Activated naive CD4-positive, alpha-beta T cell treated with anti-CD3 and anti-CD28 coated beads, Interleukin-2, amount 50 U/mL, for 24 hours (primary cell): ENCODE results near the gene PPP1R12B.
"Not testable (repeated sequence)": the region's sequence is repeated elsewhere in the genome, so short reads cannot be mapped to it uniquely, and the experiment has no call there.

ENCODE experiments used
- H3K27ac Mint-ChIP-seq: one replicate; pipeline ENCODE4 v1.8.0; 2021; ENCODE audit warnings: mild to moderate bottlenecking, mixed read lengths
- H3K27me3 Mint-ChIP-seq: one replicate; pipeline ENCODE4 v1.8.0; 2021; ENCODE audit warnings: mixed read lengths
- H3K36me3 Mint-ChIP-seq: one replicate; pipeline ENCODE4 v1.8.0; 2021; ENCODE audit warnings: mixed read lengths
- H3K4me1 Mint-ChIP-seq: one replicate; pipeline ENCODE4 v1.8.0; 2021; ENCODE audit warnings: mixed read lengths
- H3K4me3 Mint-ChIP-seq: one replicate; pipeline ENCODE4 v1.8.0; 2021; ENCODE audit warnings: mild to moderate bottlenecking, mixed read lengths
- H3K9me3 Mint-ChIP-seq: one replicate; pipeline ENCODE4 v1.8.0; 2021; ENCODE audit warnings: mixed read lengths

Gene PPP1R12B

GRCh38 chr1:202630541-202630940, 282.0 kb downstream of the PPP1R12B start:
- H3K27ac Mint-ChIP-seq: no peak overlapping the region
- H3K27me3 Mint-ChIP-seq: peaks cover 1% of the 10 kb centered on the region
- H3K4me3 Mint-ChIP-seq: no peak overlapping the region
- no peaks in the 10 kb centered on the region for H3K9me3 Mint-ChIP-seq
- H3K36me3 Mint-ChIP-seq: no peaks in the 10 kb centered on the region
- peaks cover 48% of the 10 kb centered on the region for H3K4me1 Mint-ChIP-seq

- Mint-ChIP-seq H3K27ac (no peak overlapping the region), H3K36me3 (no peaks in the 10 kb centered on the region), H3K9me3 (no peaks in the 10 kb centered on the region), H3K4me3 (no peak overlapping the region), H3K27me3 (peaks cover 1% of the 10 kb centered on the region), H3K4me1 (peaks cover 48% of the 10 kb centered on the region)
Observed at GRCh38 chr1:202631076-202631923, 282.8 kb downstream of the PPP1R12B start.

- no peak overlapping the region for H3K27ac Mint-ChIP-seq
- H3K36me3 Mint-ChIP-seq: no peaks in the 10 kb centered on the region
- peaks cover 2% of the 10 kb centered on the region for H3K27me3 Mint-ChIP-seq
- no peak overlapping the region for H3K4me3 Mint-ChIP-seq
- H3K9me3 Mint-ChIP-seq: no peaks in the 10 kb centered on the region
- peaks cover 43% of the 10 kb centered on the region for H3K4me1 Mint-ChIP-seq
Observed at GRCh38 chr1:202632241-202632640, 283.7 kb downstream of the PPP1R12B start.

- not testable (repeated sequence) for H3K4me3 Mint-ChIP-seq, H3K9me3 Mint-ChIP-seq, H3K36me3 Mint-ChIP-seq, H3K4me1 Mint-ChIP-seq, H3K27ac Mint-ChIP-seq
- peaks cover 27% of the 10 kb centered on the region for H3K27me3 Mint-ChIP-seq
Observed at GRCh38 chr1:202636171-202636570, 287.7 kb downstream of the PPP1R12B start.

- not testable (repeated sequence) for H3K36me3 Mint-ChIP-seq, H3K4me1 Mint-ChIP-seq, H3K4me3 Mint-ChIP-seq, H3K27ac Mint-ChIP-seq, H3K9me3 Mint-ChIP-seq
- H3K27me3 Mint-ChIP-seq: peaks cover 35% of the 10 kb centered on the region
Observed at GRCh38 chr1:202637321-202638018, 289.0 kb downstream of the PPP1R12B start.

- Mint-ChIP-seq H3K4me1 (peaks cover 11% of the 10 kb centered on the region), H3K27me3 (peaks cover 39% of the 10 kb centered on the region), H3K4me3 (no peak overlapping the region), H3K27ac (peak overlapping the region; percentile 62), H3K36me3 (no peaks in the 10 kb centered on the region), H3K9me3 (no peaks in the 10 kb centered on the region)
Observed at GRCh38 chr1:202638019-202638700, 289.7 kb downstream of the PPP1R12B start.

- H3K27ac Mint-ChIP-seq, H3K9me3 Mint-ChIP-seq, H3K36me3 Mint-ChIP-seq, H3K4me3 Mint-ChIP-seq: not testable (repeated sequence)
- Mint-ChIP-seq H3K4me1 (peaks cover 13% of the 10 kb centered on the region), H3K27me3 (peaks cover 39% of the 10 kb centered on the region)
Observed at GRCh38 chr1:202638701-202639305, 290.3 kb downstream of the PPP1R12B start.

GRCh38 chr1:202639500-202639899, 291.0 kb downstream of the PPP1R12B start:
- H3K4me1 Mint-ChIP-seq: peaks cover 18% of the 10 kb centered on the region
- H3K36me3 Mint-ChIP-seq: no peaks in the 10 kb centered on the region
- H3K27me3 Mint-ChIP-seq: peaks cover 45% of the 10 kb centered on the region
- H3K9me3 Mint-ChIP-seq: no peaks in the 10 kb centered on the region
- no peak overlapping the region for H3K27ac Mint-ChIP-seq
- no peak overlapping the region for H3K4me3 Mint-ChIP-seq

GRCh38 chr1:202642212-202642611, 293.7 kb downstream of the PPP1R12B start:
- Mint-ChIP-seq H3K27me3 (peaks cover 50% of the 10 kb centered on the region), H3K9me3 (no peaks in the 10 kb centered on the region), H3K36me3 (no peaks in the 10 kb centered on the region), H3K27ac (no peak overlapping the region), H3K4me3 (no peak overlapping the region), H3K4me1 (peaks cover 20% of the 10 kb centered on the region)
